Raji (cell line): ENCODE results near the gene METTL3.

Source experiments
- POLR2A ChIP-seq: IDR thresholded peaks from 2 replicates; pipeline ENCODE4 v1.6.1; 2011; ENCODE audit warnings: low read depth, low read length, control low read depth; ENCODE audit not compliant: insufficient read depth

The METTL3 gene

GRCh38 chr14:21455592-21455911, 55.6 kb downstream of the METTL3 start:
- TF ChIP-seq POLR2A, result no peak

GRCh38 chr14:21454843-21455544, 56.1 kb downstream of the METTL3 start:
- TF ChIP-seq POLR2A, result no peak

- no peak for TF ChIP-seq POLR2A
These were observed 61.3 kb downstream of the METTL3 start for GRCh38 chr14:21449899-21450216.
